ENCODE data around the gene IL26.

DNA sequence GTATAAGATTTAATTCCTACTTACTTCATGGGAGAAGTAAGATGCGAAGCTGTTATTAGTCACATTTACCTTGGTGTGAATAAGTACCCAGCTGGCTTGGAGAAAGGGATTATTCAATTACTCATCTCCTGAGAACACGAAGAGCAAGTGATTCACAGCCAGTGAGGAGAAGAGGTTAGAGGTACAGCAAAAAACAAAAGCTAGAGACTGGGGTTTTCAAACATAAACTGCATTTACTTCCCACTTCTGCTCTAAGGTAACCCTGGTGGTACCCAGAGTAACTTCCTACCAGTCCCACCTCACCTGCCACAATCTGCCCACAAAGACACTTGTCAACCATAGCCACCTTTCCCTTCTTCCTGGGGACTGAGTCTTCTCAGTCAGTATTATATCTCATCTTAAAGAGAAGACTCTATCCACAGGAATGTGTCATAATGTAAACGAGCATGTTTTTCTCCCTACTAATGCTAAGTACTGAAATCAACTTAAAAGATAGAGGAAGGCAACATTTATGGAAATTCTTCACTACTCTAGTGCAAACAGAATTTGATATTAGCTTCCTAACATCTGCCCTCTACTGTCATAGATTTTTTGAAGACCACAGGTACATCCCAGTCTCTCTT is 33.8 kb upstream of the IL26 start:
- TF ChIP-seq, protein P1, sequence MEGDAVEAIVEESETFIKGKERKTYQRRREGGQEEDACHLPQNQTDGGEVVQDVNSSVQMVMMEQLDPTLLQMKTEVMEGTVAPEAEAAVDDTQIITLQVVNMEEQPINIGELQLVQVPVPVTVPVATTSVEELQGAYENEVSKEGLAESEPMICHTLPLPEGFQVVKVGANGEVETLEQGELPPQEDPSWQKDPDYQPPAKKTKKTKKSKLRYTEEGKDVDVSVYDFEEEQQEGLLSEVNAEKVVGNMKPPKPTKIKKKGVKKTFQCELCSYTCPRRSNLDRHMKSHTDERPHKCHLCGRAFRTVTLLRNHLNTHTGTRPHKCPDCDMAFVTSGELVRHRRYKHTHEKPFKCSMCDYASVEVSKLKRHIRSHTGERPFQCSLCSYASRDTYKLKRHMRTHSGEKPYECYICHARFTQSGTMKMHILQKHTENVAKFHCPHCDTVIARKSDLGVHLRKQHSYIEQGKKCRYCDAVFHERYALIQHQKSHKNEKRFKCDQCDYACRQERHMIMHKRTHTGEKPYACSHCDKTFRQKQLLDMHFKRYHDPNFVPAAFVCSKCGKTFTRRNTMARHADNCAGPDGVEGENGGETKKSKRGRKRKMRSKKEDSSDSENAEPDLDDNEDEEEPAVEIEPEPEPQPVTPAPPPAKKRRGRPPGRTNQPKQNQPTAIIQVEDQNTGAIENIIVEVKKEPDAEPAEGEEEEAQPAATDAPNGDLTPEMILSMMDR (conservative IDR thresholded peaks at IDR 0.05), result no peak
- no peak for TF ChIP-seq EZH2 (IDR thresholded peaks at IDR 0.05; ENCODE audit: low read depth)

Data from PC-9 (cell line).